ENCODE results near the gene ZNF646.

ZNF646 gene

GRCh38 chr16:31073970-31074813 is at the start of gene ZNF646, which contains the start of gene ZNF668:
ZNF646 (plus strand) TSS chr16:31074422; CDS start chr16:31076325, 1,903 bp downstream.
ZNF668 (minus strand) TSS chr16:31074240; CDS start chr16:31064459, 9,781 bp downstream.
- peak; percentile 93 for DNase-seq

- no peak for DNase-seq
Measured at GRCh38 chr16:31025339-31025738, 48.9 kb upstream of the ZNF646 start.

- no peak for DNase-seq
Measured at GRCh38 chr16:31029272-31029671, 45.0 kb upstream of the ZNF646 start.

GRCh38 chr16:31031276-31031675 is 42.9 kb upstream of the ZNF646 start:
- DNase-seq, result no peak

- DNase-seq, result peak; percentile 76
Measured at GRCh38 chr16:31032736-31033708, 41.2 kb upstream of the ZNF646 start, which contains the start of gene STX4. STX4 (plus strand) TSS chr16:31033558; CDS start chr16:31033806, 248 bp downstream.

GRCh38 chr16:31033709-31034492 is 40.3 kb upstream of the ZNF646 start:
- peak; percentile 48 for DNase-seq

- no peak for DNase-seq
Measured at GRCh38 chr16:31036691-31037090, 37.5 kb upstream of the ZNF646 start.

- no peak for DNase-seq
Measured at GRCh38 chr16:31038993-31039392, 35.2 kb upstream of the ZNF646 start.

GRCh38 chr16:31042866-31043265 is 31.4 kb upstream of the ZNF646 start:
- no peak for DNase-seq

GRCh38 chr16:31043352-31043751 is 30.9 kb upstream of the ZNF646 start:
- no peak for DNase-seq

- no peak for DNase-seq
Measured at GRCh38 chr16:31043898-31044481, 30.2 kb upstream of the ZNF646 start.

- DNase-seq, result no peak
Measured at GRCh38 chr16:31050280-31051030, 23.8 kb upstream of the ZNF646 start.

- no peak for DNase-seq
Measured at GRCh38 chr16:31052114-31052513, 22.1 kb upstream of the ZNF646 start.

- no peak for DNase-seq
Measured at GRCh38 chr16:31055613-31056012, 18.6 kb upstream of the ZNF646 start.

- DNase-seq, result no peak
Measured at GRCh38 chr16:31061126-31061812, 13.0 kb upstream of the ZNF646 start.

- no peak for DNase-seq
Measured at GRCh38 chr16:31061813-31062440, 12.3 kb upstream of the ZNF646 start.

GRCh38 chr16:31063495-31063842 is 10.8 kb upstream of the ZNF646 start:
- DNase-seq, result no peak

GRCh38 chr16:31063843-31064611 is 10.2 kb upstream of the ZNF646 start:
- DNase-seq, result no peak

GRCh38 chr16:31064882-31065461 is 9.2 kb upstream of the ZNF646 start:
- DNase-seq, result no peak
